Tibial nerve (tissue), 4 donors: ENCODE data around the gene EEPD1. TPM values are rescaled to one million over a fixed set of nuclear protein-coding genes. Genes with fewer than 3 reads are reported as not detected.

Experiments
- DNase-seq, 2 donors: peaks; one replicate each; pipeline ENCODE4 v3.0.0-alpha.2; 2019; ENCODE audit warnings: low spot score in 2 of 2
- H3K27ac ChIP-seq, 4 donors: fragments of 200-600 bp; sonication (generic) in 3 of 4; one replicate each; pipeline ENCODE4 v1.5.1; 2017 to 2019; ENCODE audit warnings: mild to moderate bottlenecking in 1 of 4
- H3K27me3 ChIP-seq, 2 donors: fragments of 200-600 bp; sonication (generic) in 1 of 2; one replicate each; pipeline versions ENCODE4 v1.5.1 to v1.6.0; 2017 to 2019
- H3K36me3 ChIP-seq, 3 donors: fragments of 200-600 bp; sonication (generic); one replicate each; pipeline ENCODE4 v1.5.1; 2018 to 2019
- H3K4me1 ChIP-seq, 4 donors: fragments of 200-600 bp; sonication (generic) in 3 of 4; one replicate each; pipeline ENCODE4 v1.5.1; 2017 to 2019
- H3K4me3 ChIP-seq, 4 donors: fragments of 200-600 bp; sonication (generic) in 3 of 4; one replicate each; pipeline ENCODE4 v1.5.1; 2017 to 2019; ENCODE audit warnings: mild to moderate bottlenecking in 1 of 4, moderate library complexity in 1 of 4
- H3K9me3 ChIP-seq, 4 donors: fragments of 200-600 bp; sonication (generic) in 3 of 4; one replicate each; pipeline ENCODE4 v1.5.1; 2017 to 2019
- CTCF ChIP-seq, 5 experiments: fragments of 200-600 bp in 3 of 5; fragments of 450-650 bp in 2 of 5; sonication (generic) in 3 of 5; IDR thresholded peaks; one replicate each; pipeline ENCODE4 v1.5.1; 2016 to 2019; ENCODE audit warnings: antibody characterized with exemption in 5 of 5, mild to moderate bottlenecking in 3 of 5, moderate library complexity in 2 of 5
- EP300 ChIP-seq, 2 donors: sonication (generic); formaldehyde crosslinking; IDR thresholded peaks; one replicate each; pipeline ENCODE4 v1.6.1; 2017; ENCODE audit warnings: antibody characterized with exemption in 2 of 2, mild to moderate bottlenecking in 1 of 2
- POLR2A ChIP-seq, 2 donors: fragments of 450-650 bp; IDR thresholded peaks; one replicate each; pipeline ENCODE4 v1.6.1; 2017; ENCODE audit warnings: antibody characterized with exemption in 2 of 2, mild to moderate bottlenecking in 2 of 2, moderate library complexity in 2 of 2
- whole genome bisulfite sequencing, 2 donors: methylation state at CpG; one replicate each; pipeline ENCODE4 v1.1.5; 2018; 5-methylcytosine and 5-hydroxymethylcytosine counted together
- total RNA-seq, 4 donors: library from RNA; depleted of rRNA; stranded (reverse); fragments of >200 nt; gene quantifications; one replicate each; pipeline ENCODE4 v1.1.0, GENCODE V29; 2016

Gene EEPD1
- total RNA-seq, 4 donors from 2014 or later = 9.0 to 18.0 (median 16.5) TPM

GRCh38 chr7:36278620-36279172 lies 125.6 kb downstream of the EEPD1 start:
- no peaks in the 10 kb centered on the region for H3K27me3 ChIP-seq
- 44 to 50% methylated on average over 7 of the region's 7 CpGs for WGBS, 2 donors
- no peak overlapping the region for H3K27ac ChIP-seq
- no peaks in the 10 kb centered on the region for H3K9me3 ChIP-seq
- H3K4me1 ChIP-seq = peaks cover 0 to 32% (median 9%) of the 10 kb centered on the region in 4 donors
- no peak for TF ChIP-seq CTCF (IDR thresholded peaks at IDR 0.05)
- TF ChIP-seq EP300 (IDR thresholded peaks at IDR 0.05) = no peak
- no peak for TF ChIP-seq POLR2A (IDR thresholded peaks at IDR 0.05)
- no peaks in the 10 kb centered on the region for H3K36me3 ChIP-seq
- DNase-seq = no peak
- no peak overlapping the region for H3K4me3 ChIP-seq

- TF ChIP-seq CTCF (IDR thresholded peaks at IDR 0.05) (no peak), EP300 (IDR thresholded peaks at IDR 0.05) (no peak), POLR2A (IDR thresholded peaks at IDR 0.05) (no peak)
- Histone ChIP-seq H3K9me3 (no peaks in the 10 kb centered on the region), H3K27me3 (no peaks in the 10 kb centered on the region), H3K4me3 (no peak overlapping the region), H3K27ac (peak overlapping the region in 1 of 4 donors; percentile 48), H3K4me1 (peaks cover 0 to 34% (median 9%) of the 10 kb centered on the region in 4 donors), H3K36me3 (no peaks in the 10 kb centered on the region)
- WGBS, 2 donors = 89 to 90% methylated on average over 6 to 9 of the region's 9 CpGs
- no peak for DNase-seq
Measured at GRCh38 chr7:36279200-36279925, 126.3 kb downstream of the EEPD1 start.

GRCh38 chr7:36279926-36280315 lies 126.9 kb downstream of the EEPD1 start:
- H3K9me3 ChIP-seq = no peaks in the 10 kb centered on the region
- no peaks in the 10 kb centered on the region for H3K36me3 ChIP-seq
- peaks cover 0 to 39% (median 9%) of the 10 kb centered on the region in 4 donors for H3K4me1 ChIP-seq
- H3K4me3 ChIP-seq = no peak overlapping the region
- peak overlapping the region in 2 of 4 donors; percentile 48 to 79 for H3K27ac ChIP-seq
- 95 to 97% methylated on average over 9 of the region's 9 CpGs for WGBS, 2 donors
- no peaks in the 10 kb centered on the region for H3K27me3 ChIP-seq
- no peak for DNase-seq
- no peak for TF ChIP-seq EP300 (IDR thresholded peaks at IDR 0.05)
- TF ChIP-seq CTCF (IDR thresholded peaks at IDR 0.05) = no peak

- Histone ChIP-seq H3K4me3 (no peak overlapping the region), H3K27ac (peak overlapping the region in 2 of 4 donors; percentile 48 to 79), H3K36me3 (no peaks in the 10 kb centered on the region), H3K9me3 (no peaks in the 10 kb centered on the region), H3K4me1 (peaks cover 0 to 50% (median 10%) of the 10 kb centered on the region in 4 donors), H3K27me3 (no peaks in the 10 kb centered on the region)
- 11 to 13% methylated on average over 18 of the region's 18 CpGs for WGBS, 2 donors
- TF ChIP-seq POLR2A (IDR thresholded peaks at IDR 0.05) (no peak), EP300 (IDR thresholded peaks at IDR 0.05) (peak in 1 of 2 donors; percentile 72), CTCF (IDR thresholded peaks at IDR 0.05) (peak in 1 of 5 experiments; percentile 23)
- peak; percentile 48 to 65 for DNase-seq
Measured at GRCh38 chr7:36280840-36281812, 128.1 kb downstream of the EEPD1 start.
